Stimulated activated CD4-positive, alpha-beta T cell treated with anti-CD3 and anti-CD28 coated beads, Interleukin-1b, Interleukin-23, amount 100 ng/mL, for 4 hours (primary cell): ENCODE results near the gene SMARCB1.

Experiments used
- DNase-seq, 2 donors: peaks; one replicate each; pipeline ENCODE4 v3.0.0-alpha.2; 2020; ENCODE audit warnings: low read depth in 2 of 2

Gene SMARCB1

GRCh38 chr22:23803001-23803819 lies 16.4 kb downstream of the SMARCB1 start:
- no peak for DNase-seq

DNA sequence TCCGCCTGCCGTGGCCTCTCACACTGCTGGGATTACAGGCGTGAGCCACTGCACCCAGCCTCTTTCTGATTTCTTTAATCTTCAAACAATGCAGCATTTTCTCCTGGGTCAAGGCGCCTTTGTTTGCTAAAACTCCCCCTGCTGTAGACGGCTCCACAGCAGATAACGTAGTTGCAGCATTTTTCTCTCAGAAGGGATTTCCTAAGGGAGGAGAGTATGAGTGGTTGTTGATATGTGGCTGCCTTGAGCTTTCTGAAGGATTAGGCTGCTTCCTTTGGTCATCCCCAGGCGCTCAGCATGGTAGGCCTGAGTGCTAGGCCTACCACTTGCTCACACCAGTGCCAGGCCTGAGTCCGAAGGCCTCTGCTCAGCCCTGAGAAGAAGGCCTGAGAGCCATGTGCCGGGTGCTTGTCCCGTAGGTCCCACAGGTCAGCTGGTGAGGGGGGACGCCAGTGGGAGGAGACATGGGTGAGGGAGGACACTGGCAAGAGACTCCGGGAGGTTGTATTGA lies 18.1 kb downstream of the SMARCB1 start:
- DNase-seq: no peak

DNA sequence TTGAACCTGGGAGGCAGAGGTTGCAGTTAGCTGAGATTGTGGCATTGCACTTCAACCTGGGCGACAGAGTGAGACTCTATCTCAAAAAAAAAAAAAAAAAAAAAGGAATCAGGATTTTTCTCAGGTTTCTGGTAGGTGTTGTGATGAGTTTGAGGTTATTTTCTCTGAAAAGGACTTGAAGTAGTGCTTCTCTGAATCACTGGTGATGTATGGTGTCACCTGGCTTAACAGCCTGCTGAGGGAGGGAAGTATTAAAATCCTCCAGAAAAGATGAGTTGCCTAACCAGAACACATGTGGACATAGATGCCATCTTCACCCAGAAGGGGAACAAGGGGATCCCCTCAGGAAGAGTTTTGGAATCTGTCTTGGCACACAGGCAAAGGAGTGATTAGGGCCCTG lies 20.1 kb downstream of the SMARCB1 start:
- no peak for DNase-seq

GRCh38 chr22:23812378-23812777 lies 25.6 kb downstream of the SMARCB1 start:
- DNase-seq: no peak

DNA sequence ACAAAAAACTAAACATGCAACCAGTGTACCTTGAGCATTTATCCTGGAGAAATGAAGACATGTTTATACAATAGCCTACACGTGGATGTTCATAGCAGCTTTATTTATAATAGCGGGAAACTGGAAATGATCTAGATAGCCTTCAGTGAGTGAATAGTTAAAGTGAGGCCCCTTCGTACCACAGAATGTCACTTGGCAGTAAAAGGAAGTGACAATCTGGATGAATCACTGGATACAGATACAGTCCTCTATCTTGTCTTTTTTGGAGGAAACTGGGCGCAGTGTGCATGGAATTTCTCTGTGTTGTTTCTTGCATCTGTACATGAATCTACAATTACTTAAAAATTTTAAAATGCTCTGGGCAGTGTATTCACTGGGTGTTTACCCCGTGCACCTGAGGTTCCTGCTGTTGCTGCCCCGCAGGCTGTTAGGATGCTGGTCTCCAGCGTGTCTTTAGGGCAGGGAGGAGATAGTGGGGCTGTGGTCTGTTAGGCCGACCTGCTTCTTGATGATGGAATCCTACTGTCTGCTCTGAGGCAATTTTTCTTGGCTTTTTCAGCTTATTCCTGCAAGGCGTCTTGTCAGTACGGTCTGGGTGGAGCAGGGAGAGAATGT lies 28.9 kb downstream of the SMARCB1 start:
- no peak for DNase-seq

GRCh38 chr22:23816156-23816976 lies 29.6 kb downstream of the SMARCB1 start:
- no peak for DNase-seq

DNA sequence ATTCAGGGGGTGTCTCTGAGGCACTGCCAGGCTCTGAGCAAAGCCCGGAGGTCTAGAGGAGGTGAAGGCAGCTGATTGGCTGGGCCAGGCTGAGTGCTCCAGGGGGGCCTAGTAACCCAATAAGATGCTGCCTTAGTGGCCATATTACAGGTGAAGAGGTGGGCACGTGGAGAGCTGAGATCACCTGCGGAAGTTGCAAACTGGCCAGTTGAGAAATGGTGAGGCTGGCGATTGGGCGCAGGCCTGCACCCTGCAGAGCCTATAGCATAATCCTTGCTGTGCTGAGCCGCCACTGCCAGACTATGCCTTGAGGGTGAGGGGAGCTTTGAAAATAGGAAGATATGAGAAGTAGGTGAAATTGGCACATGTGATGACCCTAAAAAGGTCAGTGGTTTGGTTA lies 30.4 kb downstream of the SMARCB1 start:
- no peak for DNase-seq

GRCh38 chr22:23818541-23818940 lies 31.8 kb downstream of the SMARCB1 start:
- DNase-seq: no peak

DNA sequence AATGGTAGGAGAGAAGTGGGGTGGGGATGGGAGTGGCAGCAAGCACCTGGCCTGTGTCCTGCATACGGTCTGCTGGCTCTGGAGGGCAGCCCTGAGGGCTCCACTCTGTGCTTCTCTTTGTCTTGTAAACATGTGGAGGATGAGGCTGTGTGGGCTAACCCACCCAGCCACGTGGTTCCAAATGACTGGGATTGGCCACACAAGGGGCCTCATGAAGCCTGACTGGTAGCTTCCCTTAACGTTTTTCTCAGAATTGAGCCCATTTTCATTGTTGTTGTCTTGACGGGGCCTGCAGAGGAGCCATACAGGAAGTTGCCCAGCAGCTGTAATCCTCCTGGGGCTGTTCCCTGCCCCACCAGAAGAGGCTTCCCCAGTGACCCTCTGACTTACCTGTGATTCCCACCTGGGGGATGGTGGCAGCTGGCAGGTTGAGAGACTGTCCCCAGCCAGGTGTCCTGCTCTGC lies 34.0 kb downstream of the SMARCB1 start:
- no peak for DNase-seq

GRCh38 chr22:23822101-23822671 lies 35.4 kb downstream of the SMARCB1 start:
- no peak for DNase-seq

DNA sequence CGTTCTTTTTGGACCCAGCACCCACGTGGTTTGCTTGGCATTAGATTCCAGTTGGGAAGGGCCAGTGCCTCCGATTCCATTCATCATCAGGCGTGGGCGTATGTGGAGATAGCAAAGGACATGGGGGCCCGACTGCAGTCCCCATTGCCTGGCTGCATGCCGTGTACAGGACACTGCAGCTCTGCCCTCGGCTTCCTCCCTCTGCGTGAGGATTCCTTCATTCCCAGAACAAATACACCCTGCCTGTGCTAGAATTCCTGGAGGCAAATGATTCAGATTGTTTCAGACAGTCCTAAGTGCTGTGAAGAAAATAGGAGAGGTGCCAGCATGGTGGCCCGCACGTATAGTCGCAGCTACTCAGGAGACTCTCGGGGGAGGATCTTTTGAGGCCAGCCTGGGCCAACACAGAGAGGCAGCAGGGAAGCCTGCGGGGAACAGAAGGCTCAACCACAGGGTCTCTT lies 36.6 kb downstream of the SMARCB1 start:
- no peak for DNase-seq

- no peak for DNase-seq
Measured at GRCh38 chr22:23824476-23825245, 37.9 kb downstream of the SMARCB1 start.

DNA sequence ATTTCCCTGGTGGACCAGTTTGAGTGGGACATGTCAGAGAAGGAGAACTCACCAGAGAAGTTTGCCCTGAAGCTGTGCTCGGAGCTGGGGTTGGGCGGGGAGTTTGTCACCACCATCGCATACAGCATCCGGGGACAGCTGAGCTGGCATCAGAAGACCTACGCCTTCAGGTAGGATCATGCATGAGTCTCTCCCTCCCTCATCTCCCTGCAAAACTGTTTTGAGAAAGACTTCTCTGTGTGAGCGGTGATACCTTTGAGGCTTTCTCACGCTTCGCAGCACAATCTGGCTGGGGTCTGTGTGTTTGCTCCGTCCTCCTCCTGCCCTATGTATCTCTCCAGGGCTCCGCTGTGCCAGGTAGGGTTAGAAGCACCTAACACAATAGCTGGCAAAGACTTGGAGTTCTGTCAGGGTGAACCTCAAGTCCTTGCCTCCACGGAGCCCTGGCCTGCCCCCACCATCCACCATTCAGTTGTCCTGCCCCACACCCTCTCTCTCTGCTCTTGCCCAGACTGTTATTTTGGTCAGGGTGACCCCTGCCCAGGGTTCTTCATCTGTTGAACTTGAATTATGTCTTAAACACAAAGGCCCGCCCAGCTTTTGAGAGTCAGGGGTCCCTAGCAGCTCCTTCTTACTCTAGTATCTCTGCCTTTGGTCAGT lies 38.6 kb downstream of the SMARCB1 start:
- no peak for DNase-seq

DNA sequence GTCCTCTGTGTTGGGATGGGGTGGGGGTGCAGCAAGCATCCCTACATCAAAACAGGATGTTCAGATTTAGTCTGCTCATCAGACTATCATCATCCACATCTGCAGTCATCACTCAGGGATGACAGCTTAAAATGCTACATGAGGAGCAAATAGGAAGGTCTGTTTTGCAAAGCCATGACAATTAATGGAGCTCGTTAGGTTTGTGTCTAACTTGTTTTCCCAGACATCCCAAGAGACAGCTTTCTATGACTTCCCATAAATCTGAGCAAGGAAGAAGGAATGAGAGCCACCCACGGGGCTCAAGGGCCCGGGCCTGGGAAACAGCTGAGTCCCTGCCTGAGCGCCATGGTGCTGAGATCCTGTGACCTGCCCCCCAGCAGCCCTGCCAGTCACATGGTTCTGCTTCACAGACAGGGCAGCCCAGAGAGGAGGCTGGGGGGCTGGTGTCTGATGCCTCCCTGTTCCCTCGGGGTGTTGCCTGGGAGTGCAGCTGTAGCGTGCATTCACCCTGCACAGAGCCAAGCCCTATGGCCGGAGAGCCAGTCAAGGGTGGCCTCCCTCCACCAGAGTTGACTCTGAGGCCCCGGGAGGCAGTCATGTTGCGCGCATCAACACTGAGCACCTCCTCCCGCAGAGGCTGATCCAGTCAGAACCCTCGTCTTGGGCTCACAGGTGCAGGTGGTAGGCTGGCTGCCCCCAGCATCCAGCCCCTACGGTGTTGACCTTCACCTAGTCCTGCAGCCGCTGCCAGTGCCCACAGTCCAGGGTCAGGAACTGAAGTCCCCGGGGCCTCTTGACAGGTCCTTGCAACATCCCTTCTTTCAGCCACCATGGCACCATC lies 40.0 kb downstream of the SMARCB1 start:
- no peak for DNase-seq

DNA sequence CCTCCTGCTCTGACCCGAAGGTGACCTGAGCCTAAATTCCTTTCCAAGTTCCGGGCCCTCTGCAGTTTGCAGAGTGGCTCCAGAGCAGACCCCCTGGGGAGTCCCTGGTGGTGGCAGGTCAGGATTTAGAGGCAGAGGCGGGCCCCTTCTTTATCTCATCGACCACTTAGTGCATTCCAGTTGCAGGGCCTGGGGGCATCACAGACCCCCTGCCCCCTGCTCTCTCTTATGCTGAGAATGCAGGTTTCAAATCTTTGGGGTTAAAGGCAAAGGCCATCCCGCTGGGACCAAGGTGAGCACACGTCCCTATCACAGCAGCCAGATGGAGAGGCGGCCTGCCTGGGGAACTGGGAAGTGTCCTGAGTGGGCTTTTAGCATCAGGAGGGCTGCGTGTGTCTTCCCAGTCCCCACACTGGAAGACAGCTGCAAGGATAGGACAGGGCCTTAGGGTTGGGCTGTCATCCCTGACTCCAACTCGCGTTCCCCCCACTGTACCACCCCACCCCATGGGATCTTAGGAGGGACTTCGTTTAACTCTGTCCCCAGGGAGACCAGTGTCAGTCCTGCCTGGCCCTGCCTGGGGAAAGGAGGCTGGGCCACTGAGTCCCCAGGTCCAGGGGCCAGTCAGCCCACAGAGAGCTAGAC lies 40.7 kb downstream of the SMARCB1 start:
- DNase-seq: no peak

- DNase-seq: no peak
Measured at GRCh38 chr22:23828800-23829680, 42.3 kb downstream of the SMARCB1 start.

DNA sequence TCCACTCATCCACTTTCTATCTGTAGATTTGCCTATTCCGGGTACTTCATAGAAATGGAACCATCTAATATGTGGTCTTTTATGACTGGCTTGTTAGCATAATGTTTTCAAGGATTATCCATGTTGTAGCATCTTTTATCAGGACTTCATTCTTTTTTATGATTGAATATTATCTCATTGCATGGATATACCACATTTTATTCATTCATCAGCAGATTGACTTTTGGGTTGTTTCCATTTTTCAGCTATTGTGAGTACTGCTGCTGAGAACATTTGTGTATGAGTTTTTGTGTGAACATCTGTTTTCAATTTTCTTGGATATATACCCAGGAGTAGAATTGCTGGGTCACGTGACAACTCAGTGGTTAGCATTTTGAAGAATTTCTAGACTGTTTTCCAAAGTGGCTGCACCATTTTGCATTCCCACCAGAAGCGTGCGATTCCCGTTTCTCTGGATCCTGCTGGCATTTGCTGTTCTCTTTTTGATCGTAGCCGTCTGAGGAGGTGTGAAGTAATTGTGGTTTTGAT lies 43.1 kb downstream of the SMARCB1 start:
- no peak for DNase-seq

- DNase-seq: no peak
Measured at GRCh38 chr22:23831261-23831660, 44.5 kb downstream of the SMARCB1 start.
